SK-N-SH treated with all-trans-retinoic acid at 6 μM for 48 hours (cell line): Measurements from ENCODE around the gene TOR3A.

Experiments
- CREB5 ChIP-seq: fragments of 250-450 bp; sonication (Bioruptor Pico); IDR thresholded peaks from 2 replicates; pipeline ENCODE4 v1.5.1; 2020; ENCODE audit warnings: low read depth, mild to moderate bottlenecking, moderate library complexity
- CSDC2 ChIP-seq: fragments of 250-450 bp; sonication (Bioruptor Pico); IDR thresholded peaks from 2 replicates; pipeline ENCODE4 v1.5.0; 2020; ENCODE audit warnings: mild to moderate bottlenecking, moderate library complexity
- ISL1 ChIP-seq: fragments of 250-450 bp; sonication (Bioruptor Pico); IDR thresholded peaks from 2 replicates; pipeline ENCODE4 v2.1.2; 2022; ENCODE audit warnings: mild to moderate bottlenecking, moderate library complexity
- PATZ1 ChIP-seq: fragments of 250-450 bp; sonication (Bioruptor Pico); IDR thresholded peaks from 2 replicates; pipeline ENCODE4 v1.8.0; 2020; ENCODE audit warnings: mild to moderate bottlenecking, moderate library complexity, borderline replicate concordance
- POU6F1 ChIP-seq: fragments of 250-450 bp; sonication (Bioruptor Pico); IDR thresholded peaks from 2 replicates; pipeline ENCODE4 v1.8.0; 2021; ENCODE audit warnings: low read depth, mild to moderate bottlenecking, moderate library complexity, borderline replicate concordance
- PPARA ChIP-seq: fragments of 250-450 bp; sonication (Bioruptor Pico); IDR thresholded peaks from 2 replicates; pipeline ENCODE4 v1.5.0; 2020; ENCODE audit warnings: mild to moderate bottlenecking, borderline replicate concordance
- RARB ChIP-seq: fragments of 250-450 bp; sonication (Bioruptor Pico); IDR thresholded peaks from 2 replicates; pipeline ENCODE4 v1.8.0; 2021; ENCODE audit warnings: mild to moderate bottlenecking, moderate library complexity
- SNAI2 ChIP-seq: fragments of 250-450 bp; sonication (Bioruptor Pico); IDR thresholded peaks from 2 replicates; pipeline ENCODE4 v1.5.0; 2020; ENCODE audit warnings: mild to moderate bottlenecking, moderate library complexity
- TOX ChIP-seq: fragments of 250-450 bp; sonication (Bioruptor Pico); IDR thresholded peaks from 2 replicates; pipeline ENCODE4 v1.8.0; 2021; ENCODE audit warnings: mild to moderate bottlenecking, moderate library complexity, borderline replicate concordance
- ZC3H10 ChIP-seq: fragments of 250-450 bp; sonication (Bioruptor Pico); IDR thresholded peaks from 2 replicates; pipeline ENCODE4 v1.5.1; 2021; ENCODE audit warnings: mild to moderate bottlenecking, moderate library complexity
- ZFP30 ChIP-seq: fragments of 450-650 bp; formaldehyde crosslinking; IDR thresholded peaks from 2 replicates; pipeline ENCODE4 v1.5.0; 2022; ENCODE audit warnings: mild to moderate bottlenecking, moderate library complexity
- ZNF565 ChIP-seq: fragments of 450-650 bp; formaldehyde crosslinking; conservative IDR thresholded peaks from 2 replicates; pipeline ENCODE4 v1.5.0; 2020; ENCODE audit warnings: low read depth, mild to moderate bottlenecking, moderate library complexity

GRCh38 chr1:179089827-179090482, 8.1 kb downstream of the TOR3A start:
- no peak for TF ChIP-seq ZFP30 (CRISPR knock-in tag)
- TF ChIP-seq CREB5 = no peak
- TF ChIP-seq PATZ1 (CRISPR knock-in tag) = no peak
- no peak for TF ChIP-seq CSDC2 (CRISPR knock-in tag)
- TF ChIP-seq SNAI2 (CRISPR knock-in tag) = no peak
- no peak for TF ChIP-seq TOX (CRISPR knock-in tag)
- no peak for TF ChIP-seq POU6F1 (CRISPR knock-in tag)
- no peak for TF ChIP-seq ZNF565
- TF ChIP-seq ISL1 (CRISPR knock-in tag) = no peak
- TF ChIP-seq RARB = no peak
- TF ChIP-seq PPARA (CRISPR knock-in tag) = no peak
- no peak for TF ChIP-seq ZC3H10 (CRISPR knock-in tag)
